PFSK-1 (cell line): Measurements from ENCODE around the gene STPG2.

Experiments
- FOXP2 ChIP-seq: optimal IDR thresholded peaks from 2 replicates; pipeline ENCODE3; 2011; ENCODE audit warnings: borderline replicate concordance, control low read depth, inconsistent platforms; ENCODE audit not compliant: insufficient read depth; ENCODE audit errors: extremely low read length, extremely low read depth
- POLR2AphosphoS5 ChIP-seq: IDR thresholded peaks from 2 replicates; pipeline ENCODE4 v1.6.1; 2012; ENCODE audit warnings: low read depth, mild to moderate bottlenecking, control low read depth, low read length, moderate library complexity
- REST ChIP-seq, 2 experiments: IDR thresholded peaks; 2 replicates each; pipeline versions ENCODE4 v1.6.1 to v1.8.0; 2011 to 2012; ENCODE audit warnings: low read depth in 2 of 2, low read length in 2 of 2, control low read depth in 1 of 2, inconsistent platforms in 1 of 2, mild to moderate bottlenecking in 1 of 2, moderate library complexity in 1 of 2; ENCODE audit not compliant: insufficient read depth in 1 of 2
- SIN3A ChIP-seq: IDR thresholded peaks from 2 replicates; pipeline ENCODE4 v1.6.1; 2012; ENCODE audit warnings: mild to moderate bottlenecking, low read length, moderate library complexity, borderline replicate concordance; ENCODE audit not compliant: insufficient read depth
- TAF1 ChIP-seq: IDR thresholded peaks from 2 replicates; pipeline ENCODE4 v1.6.1; 2012; ENCODE audit warnings: low read length, control low read depth, borderline replicate concordance; ENCODE audit not compliant: insufficient read depth

Gene STPG2

DNA sequence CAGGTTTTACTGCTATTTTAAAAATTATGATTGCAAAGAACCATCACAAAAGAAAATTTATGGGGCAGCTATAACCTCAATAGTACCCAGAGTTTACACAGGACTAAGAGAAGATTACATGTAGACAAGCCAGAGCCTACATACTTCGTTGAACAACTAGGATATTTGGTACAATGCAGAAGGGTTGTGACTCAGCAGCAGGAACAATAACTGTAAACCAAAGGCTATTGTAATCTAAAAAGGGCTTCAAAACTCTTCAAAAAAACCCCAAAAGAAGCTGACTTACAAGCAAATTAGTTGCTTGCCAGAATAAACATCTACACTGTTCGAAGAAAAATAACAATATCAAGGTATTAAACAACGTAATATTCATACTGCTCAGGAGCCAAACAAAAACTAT, 618.0 kb downstream of the STPG2 start:
- TF ChIP-seq POLR2AphosphoS5, result no peak
- no peak for TF ChIP-seq SIN3A
- no peak for TF ChIP-seq TAF1
- TF ChIP-seq FOXP2, result no peak
- TF ChIP-seq REST (IDR thresholded peaks at IDR 0.05; ENCODE audit: insufficient read depth in 1 of 2, low read depth in 2 of 2, low read length in 2 of 2), result no peak

GRCh38 chr4:97517939-97518338, 625.3 kb downstream of the STPG2 start:
- TF ChIP-seq TAF1 (no peak), SIN3A (no peak), POLR2AphosphoS5 (no peak), REST (IDR thresholded peaks at IDR 0.05; ENCODE audit: insufficient read depth in 1 of 2, low read depth in 2 of 2, low read length in 2 of 2) (no peak), FOXP2 (no peak)

DNA sequence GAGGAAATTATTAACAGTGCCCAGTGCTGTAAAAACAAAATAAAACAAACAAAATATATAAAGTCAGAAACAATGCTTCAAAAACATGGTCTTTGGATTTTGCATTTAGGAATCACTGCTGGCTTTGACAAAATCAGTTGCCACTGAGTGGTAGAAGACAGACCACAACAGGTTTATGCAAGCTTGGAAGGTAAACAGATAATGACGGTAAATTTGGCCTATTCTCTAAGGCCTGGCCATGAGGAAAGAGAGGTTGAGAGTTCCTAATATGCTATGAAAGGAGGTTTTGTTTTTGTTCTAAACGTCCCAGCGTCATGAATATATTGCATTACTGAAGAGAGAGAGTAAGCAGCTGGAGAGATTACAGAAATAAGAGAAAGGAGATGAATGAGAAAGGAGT, 629.4 kb downstream of the STPG2 start:
- TF ChIP-seq POLR2AphosphoS5 (no peak), REST (IDR thresholded peaks at IDR 0.05; ENCODE audit: insufficient read depth in 1 of 2, low read depth in 2 of 2, low read length in 2 of 2) (no peak), TAF1 (no peak), FOXP2 (no peak), SIN3A (no peak)
